RWPE1 (cell line): ENCODE results near the gene RIC3.

Experiments used
- CTCF ChIA-PET: fragments of 350-600 bp; sonication (Branson Sonifier 250); formaldehyde crosslinking; extraction: SDS; loops from one replicate; lab custom pipeline; 2021; lab: Yijun Ruan, JAX
- POLR2A ChIA-PET: fragments of 400-600 bp; formaldehyde crosslinking; extraction: SDS; loops from one replicate; lab custom pipeline; 2020; ENCODE audit warnings: antibody characterized with exemption; ENCODE audit not compliant: low non-redundant PET; lab: Yijun Ruan, JAX
- DNase-seq: peaks from one replicate; pipeline ENCODE4 v3.0.0; 2012; ENCODE audit warnings: low spot score
- H3K27ac ChIP-seq: fragments of 450-650 bp; 2 replicates; pipeline ENCODE4 v1.5.1; 2017
- TF ChIP-seq, protein P1 (sequence below): fragments of 450-650 bp; conservative IDR thresholded peaks from 2 replicates; pipeline ENCODE4 v1.5.1; 2017; ENCODE audit warnings: low read depth, mild to moderate bottlenecking

RIC3 gene

DNA sequence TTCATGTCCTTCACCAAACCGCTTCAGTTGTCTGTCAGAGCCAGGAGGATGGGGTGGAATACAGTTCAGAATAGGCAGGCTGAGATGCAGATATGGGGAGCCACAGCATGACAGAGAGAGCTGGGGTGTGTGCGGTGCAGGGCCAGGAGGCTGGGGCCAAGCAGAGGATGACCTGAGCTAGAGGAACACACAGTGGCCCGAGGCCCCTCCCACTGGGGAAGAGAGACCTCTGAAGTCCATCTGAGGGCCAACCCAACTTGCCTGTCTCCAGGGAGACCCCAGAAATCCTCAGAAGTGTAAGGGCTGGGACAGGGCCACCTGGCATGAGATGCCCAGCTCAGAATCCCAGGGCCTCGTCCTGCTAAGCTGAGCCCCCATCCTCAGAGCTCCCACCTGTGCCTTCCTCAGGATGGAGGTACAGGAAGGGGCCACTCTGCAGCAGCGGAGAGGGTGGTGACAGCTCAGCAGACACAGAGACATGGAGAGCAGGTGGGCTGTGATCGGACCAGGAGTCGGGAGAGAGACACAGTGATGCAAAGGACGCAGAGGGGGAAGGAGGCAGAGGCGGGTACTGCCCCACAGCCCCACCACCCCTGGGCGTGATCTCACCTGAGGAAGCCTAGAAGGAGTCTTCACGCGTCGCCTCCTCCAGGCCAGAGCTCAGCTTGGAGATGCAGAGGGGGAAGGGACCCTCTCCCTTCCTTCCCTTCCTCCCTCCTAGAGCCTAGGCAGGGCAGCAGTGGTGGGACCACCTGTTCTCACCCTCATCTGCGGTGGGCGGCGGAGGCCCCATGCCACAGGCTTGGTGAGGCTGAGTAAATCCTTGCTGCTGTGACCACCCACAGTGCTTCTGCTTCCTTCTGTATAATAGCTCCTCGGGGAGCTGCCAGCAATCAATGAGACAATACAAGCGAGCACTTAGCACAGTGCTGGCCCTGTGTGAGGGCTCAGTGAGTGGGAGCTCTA lies 96.9 kb downstream of the RIC3 start:
- POLR2A ChIA-PET, result no interaction called here
- CTCF ChIA-PET, result interaction anchor here (1.8 kb wide), 1 partner anchor 39 kb away, joined by 5 read pairs; no protein-coding TSS in a partner anchor
- TF ChIP-seq, protein P1, sequence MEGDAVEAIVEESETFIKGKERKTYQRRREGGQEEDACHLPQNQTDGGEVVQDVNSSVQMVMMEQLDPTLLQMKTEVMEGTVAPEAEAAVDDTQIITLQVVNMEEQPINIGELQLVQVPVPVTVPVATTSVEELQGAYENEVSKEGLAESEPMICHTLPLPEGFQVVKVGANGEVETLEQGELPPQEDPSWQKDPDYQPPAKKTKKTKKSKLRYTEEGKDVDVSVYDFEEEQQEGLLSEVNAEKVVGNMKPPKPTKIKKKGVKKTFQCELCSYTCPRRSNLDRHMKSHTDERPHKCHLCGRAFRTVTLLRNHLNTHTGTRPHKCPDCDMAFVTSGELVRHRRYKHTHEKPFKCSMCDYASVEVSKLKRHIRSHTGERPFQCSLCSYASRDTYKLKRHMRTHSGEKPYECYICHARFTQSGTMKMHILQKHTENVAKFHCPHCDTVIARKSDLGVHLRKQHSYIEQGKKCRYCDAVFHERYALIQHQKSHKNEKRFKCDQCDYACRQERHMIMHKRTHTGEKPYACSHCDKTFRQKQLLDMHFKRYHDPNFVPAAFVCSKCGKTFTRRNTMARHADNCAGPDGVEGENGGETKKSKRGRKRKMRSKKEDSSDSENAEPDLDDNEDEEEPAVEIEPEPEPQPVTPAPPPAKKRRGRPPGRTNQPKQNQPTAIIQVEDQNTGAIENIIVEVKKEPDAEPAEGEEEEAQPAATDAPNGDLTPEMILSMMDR, result no peak
- DNase-seq, result no peak
- no peak overlapping the region for H3K27ac ChIP-seq

DNA sequence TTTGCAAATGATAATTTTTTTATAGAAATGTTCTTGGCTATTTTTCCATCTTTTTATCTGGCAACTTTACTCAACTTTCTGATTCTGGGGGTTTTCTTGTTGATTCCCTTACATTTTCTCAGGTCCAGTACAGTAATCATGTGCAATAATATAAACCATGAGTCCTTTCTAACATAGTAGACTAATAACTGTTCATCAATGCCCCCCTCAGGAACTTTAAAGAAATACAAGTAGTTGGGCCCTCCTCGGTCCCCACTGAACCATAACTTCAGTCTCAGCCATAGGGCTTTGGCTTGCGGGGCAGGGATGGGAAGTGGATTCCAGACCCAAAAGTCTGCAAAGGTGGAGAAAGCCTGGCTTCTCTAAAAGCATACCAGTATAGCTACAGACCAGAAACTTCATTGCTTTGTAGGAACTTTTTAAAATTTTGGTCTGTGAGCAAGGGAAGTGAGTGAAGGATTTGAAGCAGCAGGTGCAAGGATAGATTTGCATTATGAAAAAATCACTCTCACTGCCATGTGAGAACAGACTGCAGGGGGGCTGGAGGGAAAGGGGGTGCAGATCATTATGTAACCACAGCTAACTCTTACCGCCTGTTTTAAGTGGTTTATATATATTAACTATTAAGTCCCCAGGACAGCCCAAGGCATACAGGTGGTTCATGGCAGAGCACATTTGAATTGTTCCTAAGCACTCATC lies 98.3 kb downstream of the RIC3 start:
- TF ChIP-seq, protein P1, result no peak
- POLR2A ChIA-PET, result no interaction called here
- H3K27ac ChIP-seq, result no peak overlapping the region
- DNase-seq, result peak; percentile 45
- CTCF ChIA-PET, result interaction anchor here (0.8 kb wide), 2 partner anchors 18 to 37 kb away, joined by 3 read pairs; no protein-coding TSS in a partner anchor

DNA sequence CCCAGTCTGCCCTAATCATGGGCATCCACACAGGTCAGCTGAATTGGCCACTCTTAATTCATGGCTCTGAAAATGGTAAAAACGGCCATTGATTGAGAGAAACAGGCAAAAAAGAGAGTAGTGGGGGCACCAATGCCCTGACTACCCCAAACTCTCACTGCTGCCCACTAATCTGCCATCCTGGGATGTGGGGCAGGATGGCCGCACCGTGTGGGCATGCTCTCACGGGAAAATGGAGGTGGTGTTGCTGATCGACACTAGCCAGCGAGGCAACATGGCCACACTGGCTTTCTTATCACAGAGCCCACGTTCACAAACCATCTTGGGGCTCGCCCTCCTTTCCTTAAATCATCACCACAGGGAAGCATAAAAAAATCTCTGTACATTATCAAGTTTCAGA lies 99.1 kb downstream of the RIC3 start:
- TF ChIP-seq, protein P1, result no peak
- ChIA-PET POLR2A (no interaction called here), CTCF (interaction anchor here (1.2 kb wide), 1 partner anchor 37 kb away, joined by 3 read pairs; no protein-coding TSS in a partner anchor)
- no peak for DNase-seq
- H3K27ac ChIP-seq, result no peak overlapping the region

GRCh38 chr11:8068605-8069221 lies 100.1 kb downstream of the RIC3 start:
- DNase-seq, result peak; percentile 16
- CTCF ChIA-PET, result interaction anchor here (0.6 to 1.2 kb wide), 2 partner anchors 36 to 197 kb away, joined by 3 to 6 read pairs; no protein-coding TSS in a partner anchor
- TF ChIP-seq, protein P1, result no peak
- peak overlapping the region; percentile 56 for H3K27ac ChIP-seq
- POLR2A ChIA-PET, result no interaction called here

DNA sequence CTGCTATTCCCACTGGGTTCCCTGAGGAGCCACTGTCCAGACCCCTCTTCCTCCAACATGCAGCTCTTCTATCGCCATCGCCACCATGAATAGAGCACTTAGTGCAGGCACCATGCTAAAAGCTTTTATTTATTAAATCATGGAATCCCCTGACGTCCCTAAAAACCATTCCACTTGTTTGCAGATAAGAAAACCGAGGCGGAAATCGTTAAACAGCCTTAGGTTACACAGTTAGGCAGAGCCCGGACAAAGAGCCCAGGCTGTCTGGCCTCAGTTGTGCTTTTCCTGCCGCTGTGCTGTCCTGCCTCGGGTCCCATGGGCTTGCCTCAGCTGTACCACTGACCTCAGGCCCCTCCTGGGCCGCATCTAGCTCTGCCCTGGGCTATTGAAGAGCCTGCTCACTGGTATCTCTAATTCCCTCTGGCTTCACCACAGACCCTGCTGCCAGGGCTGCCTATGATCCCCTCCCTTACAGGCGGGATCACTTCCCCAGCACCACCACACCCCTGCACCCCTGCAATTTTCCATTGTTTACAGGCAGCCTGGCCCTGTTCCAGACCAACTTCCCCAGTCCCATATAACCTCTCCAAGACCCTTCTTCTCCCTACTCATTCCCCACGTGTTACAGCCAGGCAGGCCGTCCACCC lies 100.8 kb downstream of the RIC3 start:
- TF ChIP-seq, protein P1, result no peak
- ChIA-PET POLR2A (no interaction called here), CTCF (interaction anchor here (0.6 to 0.9 kb wide), 2 partner anchors 34 to 198 kb away, joined by 3 to 6 read pairs; no protein-coding TSS in a partner anchor)
- H3K27ac ChIP-seq, result peak overlapping the region; percentile 56; the same call in 1 of the 2 replicates
- no peak for DNase-seq
